Measurements from ENCODE around the gene KLHDC3. TPM values are rescaled to one million over a fixed set of nuclear protein-coding genes. Genes with fewer than 3 reads are reported as not detected.

KLHDC3 gene
- total and polyA plus RNA-seq, 9 of the 15 experiments (the other 6 are each of a cell fraction or from before 2014, with no cell fraction given) = 4.5 to 171 (median 107) TPM

GRCh38 chr6:43053545-43054205 lies 39.6 kb downstream of the KLHDC3 start, which contains the start of gene CUL7 (continued):
- TF ChIP-seq POLR2B (IDR thresholded peaks at IDR 0.05; ENCODE audit: low read depth, partially characterized antibody) (peak; percentile 97), GTF2F1 (IDR thresholded peaks at IDR 0.05; ENCODE audit: low read depth, low read length) (peak; percentile 73; the same call in 1 of the 2 replicates), FOXA3 (CRISPR knock-in tag; conservative IDR thresholded peaks at IDR 0.05 in 1 of 2, IDR thresholded peaks at IDR 0.05 in 1 of 2) (peak in 1 of 2 experiments; percentile 75; a peak in 2 of 4 replicates), E2F1 (CRISPR knock-in tag; IDR thresholded peaks at IDR 0.05) (no peak), HMG20A (CRISPR knock-in tag; conservative IDR thresholded peaks at IDR 0.05) (no peak), U2AF1 (optimal IDR thresholded peaks at IDR 0.05; ENCODE audit: low read depth, low read length) (peak; percentile 82), IFI16 (CRISPR knock-in tag; IDR thresholded peaks at IDR 0.05) (no peak), RREB1 (CRISPR knock-in tag; IDR thresholded peaks at IDR 0.05) (peak; percentile 92), ZBED1 (IDR thresholded peaks at IDR 0.05) (no peak; the same call in 1 of the 2 replicates), GATA2 (CRISPR knock-in tag; IDR thresholded peaks at IDR 0.05) (no peak), LARP7 (IDR thresholded peaks at IDR 0.05) (peak; percentile 75; the same call in 1 of the 2 replicates), RAD21 (CRISPR knock-in tag; conservative IDR thresholded peaks at IDR 0.05 in 1 of 2, IDR thresholded peaks at IDR 0.05 in 1 of 2) (peak in 1 of 2 experiments; percentile 40; a peak in 2 of 4 replicates)
- TF ChIP-seq, protein P1, sequence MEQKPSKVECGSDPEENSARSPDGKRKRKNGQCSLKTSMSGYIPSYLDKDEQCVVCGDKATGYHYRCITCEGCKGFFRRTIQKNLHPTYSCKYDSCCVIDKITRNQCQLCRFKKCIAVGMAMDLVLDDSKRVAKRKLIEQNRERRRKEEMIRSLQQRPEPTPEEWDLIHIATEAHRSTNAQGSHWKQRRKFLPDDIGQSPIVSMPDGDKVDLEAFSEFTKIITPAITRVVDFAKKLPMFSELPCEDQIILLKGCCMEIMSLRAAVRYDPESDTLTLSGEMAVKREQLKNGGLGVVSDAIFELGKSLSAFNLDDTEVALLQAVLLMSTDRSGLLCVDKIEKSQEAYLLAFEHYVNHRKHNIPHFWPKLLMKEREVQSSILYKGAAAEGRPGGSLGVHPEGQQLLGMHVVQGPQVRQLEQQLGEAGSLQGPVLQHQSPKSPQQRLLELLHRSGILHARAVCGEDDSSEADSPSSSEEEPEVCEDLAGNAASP (IDR thresholded peaks at IDR 0.05) = no peak
- TF ChIP-seq, protein P2, sequence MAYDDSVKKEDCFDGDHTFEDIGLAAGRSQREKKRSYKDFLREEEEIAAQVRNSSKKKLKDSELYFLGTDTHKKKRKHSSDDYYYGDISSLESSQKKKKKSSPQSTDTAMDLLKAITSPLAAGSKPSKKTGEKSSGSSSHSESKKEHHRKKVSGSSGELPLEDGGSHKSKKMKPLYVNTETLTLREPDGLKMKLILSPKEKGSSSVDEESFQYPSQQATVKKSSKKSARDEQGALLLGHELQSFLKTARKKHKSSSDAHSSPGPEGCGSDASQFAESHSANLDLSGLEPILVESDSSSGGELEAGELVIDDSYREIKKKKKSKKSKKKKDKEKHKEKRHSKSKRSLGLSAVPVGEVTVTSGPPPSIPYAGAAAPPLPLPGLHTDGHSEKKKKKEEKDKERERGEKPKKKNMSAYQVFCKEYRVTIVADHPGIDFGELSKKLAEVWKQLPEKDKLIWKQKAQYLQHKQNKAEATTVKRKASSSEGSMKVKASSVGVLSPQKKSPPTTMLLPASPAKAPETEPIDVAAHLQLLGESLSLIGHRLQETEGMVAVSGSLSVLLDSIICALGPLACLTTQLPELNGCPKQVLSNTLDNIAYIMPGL (CRISPR knock-in tag; IDR thresholded peaks at IDR 0.05) = no peak
- TF ChIP-seq, protein P3, sequence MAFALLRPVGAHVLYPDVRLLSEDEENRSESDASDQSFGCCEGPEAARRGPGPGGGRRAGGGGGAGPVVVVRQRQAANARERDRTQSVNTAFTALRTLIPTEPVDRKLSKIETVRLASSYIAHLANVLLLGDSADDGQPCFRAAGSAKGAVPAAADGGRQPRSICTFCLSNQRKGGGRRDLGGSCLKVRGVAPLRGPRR (CRISPR knock-in tag; IDR thresholded peaks at IDR 0.05) = no peak
